Heart right ventricle (tissue), 16 donors: ENCODE measurements around the gene MPHOSPH8. TPM values are rescaled to one million over a fixed set of nuclear protein-coding genes. Genes with fewer than 3 reads are reported as not detected.

Experiments used
- ATAC-seq, 8 donors: fragments of 200-7000 bp; cut with Tn5 transposase; one replicate each; pipeline ENCODE4 v1.9.1; 2020; ENCODE audit warnings: mild to moderate bottlenecking in 8 of 8, moderate library complexity in 8 of 8, moderate number of reproducible peaks in 1 of 8
- DNase-seq, 2 donors: peaks; one replicate each; pipeline ENCODE4 v3.0.0-alpha.2; 2020
- H3K27ac ChIP-seq, 10 donors: fragments of 200-600 bp; sonication (generic) in 2 of 10; one replicate each; pipeline versions ENCODE4 v1.5.0 to v1.8.0; 2020 to 2022; ENCODE audit warnings: mild to moderate bottlenecking in 3 of 10
- H3K27me3 ChIP-seq, 7 donors: fragments of 200-600 bp; one replicate each; pipeline ENCODE4 v1.8.0; 2021 to 2022; ENCODE audit warnings: mild to moderate bottlenecking in 2 of 7
- H3K36me3 ChIP-seq, 9 donors: fragments of 200-600 bp; sonication (generic) in 1 of 9; one replicate each; pipeline versions ENCODE4 v1.5.0 to v1.8.0; 2020 to 2022; ENCODE audit warnings: mild to moderate bottlenecking in 2 of 9
- H3K4me1 ChIP-seq, 9 donors: fragments of 200-600 bp; sonication (generic) in 1 of 9; one replicate each; pipeline versions ENCODE4 v1.5.0 to v1.8.0; 2020 to 2022; ENCODE audit warnings: mild to moderate bottlenecking in 4 of 9
- H3K4me3 ChIP-seq, 10 donors: fragments of 200-600 bp; sonication (generic) in 2 of 10; one replicate each; pipeline versions ENCODE4 v1.5.0 to v1.8.0; 2020 to 2022; ENCODE audit warnings: mild to moderate bottlenecking in 7 of 10, moderate library complexity in 2 of 10
- H3K9me3 ChIP-seq, 11 donors: fragments of 200-600 bp in 10 of 11; sonication (generic) in 2 of 11; one replicate each; pipeline versions ENCODE4 v1.5.0 to v1.8.0; 2013 to 2022; ENCODE audit warnings: mild to moderate bottlenecking in 2 of 11, control low read depth in 1 of 11, moderate library complexity in 1 of 11
- CTCF ChIP-seq, 9 donors: fragments of 200-600 bp; sonication (generic) in 2 of 9; IDR thresholded peaks; one replicate each; pipeline versions ENCODE4 v1.5.0 to v1.8.0; 2021 to 2022; ENCODE audit warnings: antibody characterized with exemption in 9 of 9, mild to moderate bottlenecking in 5 of 9, moderate library complexity in 1 of 9
- WGBS, 2 donors: extraction: QIAGEN DNeasy Blood & Tissue Kit; methylation state at CpG; one replicate each; pipeline ENCODE4 v1.1.7; 2013; ENCODE audit warnings: inconsistent platforms in 1 of 2; 5-methylcytosine and 5-hydroxymethylcytosine counted together
- intact Hi-C, 10 donors: fragments of 100-400 bp; cut with DNase I; formaldehyde crosslinking; loops; one replicate each; pipeline versions ENCODE4 v1.11.1 to v1.14.2; 2022
- polyA plus RNA-seq, 2 donors: library from polyadenylated mRNA; stranded (reverse); fragments of 200-250 nt; gene quantifications; one replicate each; pipeline ENCODE4 v1.2.3, GENCODE V29; 2013
- total RNA-seq, 10 donors: library from RNA; stranded (reverse); fragmentation: NEBNext Ultra II Directional in 3 of 10; extraction: Animal tissue kit (Norgen Biotek cat#: 25700) in 3 of 10; gene quantifications; one replicate each; pipeline versions ENCODE4 v1.2.1 to v1.2.4, GENCODE V29; 2021 to 2023
- donor health status: Arrhythmogenic right ventricular cardiomyopathy.
- donor health status: ischemic (EF 13 %, LVEDD 7.1; RV severe dilation, severe dysfunction).
- donor health status: healthy with polysubstance abuse.
- donor health status: DM: no; HTN: yes; CAD: no.
- donor health status: DM: no; HTN: no; CAD: no.
- donor health status: ischemic (EF 25% LVEDD 6.9; RV normal size, moderate dysfunction).
- donor health status: ischemic (EF 25% LVEDD 5.7; RV mildly dilated, moderate dysfunction).
- donor health status: healthy.
- donor health status: DM: yes; HTN: yes; CAD: no.
- donor health status: Ischemic cardiomyopathy.
- donor health status: ischemic (EF 35%, LVEDD 5.7; RV mildly dilated, moderate dysfunction).
- donor health status: nonischemic (EF 11% LVEDD 7.7; RV severe dilation, severe dysfunction).
- donor health status: DM: yes; HTN: yes; CAD: no.
- donor health status: PGD.
- donor health status: ischemic (EF 29% LVEDD 5.4; RV normal size, mild dysfunction).
- donor health status: nonischemic (EF 23%, LVEDD 6.1; RV moderate dilation, normal function).

The MPHOSPH8 gene
- total and polyA plus RNA-seq, 12 donors = 13.3 to 50.5 (median 31.0) TPM

GRCh38 chr13:19672990-19673389, 39.5 kb downstream of the MPHOSPH8 start:
- H3K9me3 ChIP-seq = no peaks in the 10 kb centered on the region
- H3K27me3 ChIP-seq = no peaks in the 10 kb centered on the region
- peaks cover 0 to 13% (median 0%) of the 10 kb centered on the region in 9 donors for H3K4me1 ChIP-seq
- no peak overlapping the region for H3K4me3 ChIP-seq
- peak overlapping the region in 1 of 10 donors; percentile 15 for H3K27ac ChIP-seq
- no peak for DNase-seq
- H3K36me3 ChIP-seq = peaks cover 0 to 100% (median 72%) of the 10 kb centered on the region in 9 donors
- WGBS, 2 donors = 72 to 81% methylated on average over 5 of the region's 5 CpGs
- intact Hi-C loops = no loop called here
- ATAC-seq = no peak
- TF ChIP-seq CTCF (IDR thresholded peaks at IDR 0.05) = no peak

DNA sequence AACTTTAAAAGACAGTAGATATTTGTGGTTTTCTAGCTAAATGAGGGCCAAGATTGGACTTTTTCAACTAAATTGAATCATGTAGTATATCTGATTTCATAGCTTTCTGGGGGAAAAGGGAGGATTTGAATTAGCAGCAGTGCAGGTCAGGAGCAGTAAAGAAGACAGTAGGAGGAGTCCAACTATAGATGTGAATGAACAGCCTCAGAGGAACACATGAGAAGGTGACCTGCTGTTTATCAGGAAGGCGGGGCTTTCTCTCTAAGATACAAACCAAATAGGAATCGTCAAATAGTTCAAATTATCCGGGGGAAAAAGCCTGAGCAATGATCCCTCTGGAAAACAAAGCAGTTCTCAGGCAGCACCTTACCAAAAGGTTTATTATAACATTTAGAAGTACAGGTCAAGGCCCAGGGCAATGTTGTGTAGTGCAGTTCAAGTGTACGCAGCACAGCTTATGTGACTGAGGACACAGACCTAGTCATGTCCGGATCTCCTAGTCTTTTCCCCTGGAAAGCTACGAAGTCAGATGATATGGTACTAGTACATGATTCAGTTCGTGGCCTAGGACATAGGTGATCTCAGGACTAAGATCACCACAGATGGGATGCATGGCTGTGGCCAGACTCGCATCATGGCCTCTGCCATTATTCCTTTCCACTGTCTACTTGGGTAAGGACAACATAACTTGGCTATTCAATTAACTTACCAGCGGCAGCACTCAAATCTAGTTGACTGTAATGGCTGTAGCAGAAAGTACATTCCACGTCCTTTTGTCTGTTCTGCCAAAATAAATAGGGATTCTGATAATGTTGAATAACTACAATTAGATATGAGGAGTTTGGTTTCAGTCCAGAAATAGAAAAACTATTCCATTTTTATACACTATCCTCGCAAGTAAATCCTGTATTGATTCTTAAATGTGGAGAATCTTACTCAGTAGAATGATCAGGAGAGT, 40.3 kb downstream of the MPHOSPH8 start:
- no peak for DNase-seq
- H3K36me3 ChIP-seq = peaks cover 0 to 94% (median 65%) of the 10 kb centered on the region in 9 donors
- peaks cover 0 to 13% (median 0%) of the 10 kb centered on the region in 9 donors for H3K4me1 ChIP-seq
- peak in 3 of 8 donors; percentile 4 to 20 (median 8) for ATAC-seq
- 79 to 82% methylated on average over 11 of the region's 11 CpGs for WGBS, 2 donors
- no peak for TF ChIP-seq CTCF (IDR thresholded peaks at IDR 0.05)
- intact Hi-C loops = no loop called here
- H3K9me3 ChIP-seq = no peaks in the 10 kb centered on the region
- no peaks in the 10 kb centered on the region for H3K27me3 ChIP-seq
- no peak overlapping the region for H3K4me3 ChIP-seq
- peak overlapping the region in 1 of 10 donors; percentile 15 for H3K27ac ChIP-seq

DNA sequence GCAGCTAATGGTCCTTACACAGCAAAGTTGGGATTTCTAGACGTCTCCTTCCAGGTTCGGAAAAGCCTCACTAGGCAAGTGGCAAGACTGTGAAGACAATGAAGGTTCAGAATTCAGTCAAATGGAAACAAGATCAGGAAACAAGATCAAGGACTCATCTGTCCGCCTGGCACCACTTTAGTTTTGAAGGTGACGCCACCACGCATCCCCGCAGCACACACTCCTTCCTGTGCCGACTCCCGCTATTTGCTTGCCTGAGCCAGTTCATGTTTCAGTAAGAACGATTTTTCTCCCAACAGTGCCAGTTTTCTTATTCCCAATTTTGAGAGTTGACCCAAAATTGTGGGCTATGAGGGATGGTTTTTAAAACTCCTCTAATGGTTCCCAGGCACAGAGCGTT, 41.4 kb downstream of the MPHOSPH8 start:
- DNase-seq = no peak
- H3K4me3 ChIP-seq = no peak overlapping the region
- WGBS, 2 donors = 92 to 95% methylated on average over 10 of the region's 10 CpGs
- H3K4me1 ChIP-seq = peaks cover 0 to 13% (median 0%) of the 10 kb centered on the region in 9 donors
- H3K27ac ChIP-seq = no peak overlapping the region
- TF ChIP-seq CTCF (IDR thresholded peaks at IDR 0.05) = no peak
- intact Hi-C loops = no loop called here
- no peaks in the 10 kb centered on the region for H3K9me3 ChIP-seq
- peaks cover 0 to 88% (median 56%) of the 10 kb centered on the region in 9 donors for H3K36me3 ChIP-seq
- no peaks in the 10 kb centered on the region for H3K27me3 ChIP-seq
- ATAC-seq = no peak

- no peak for TF ChIP-seq CTCF (IDR thresholded peaks at IDR 0.05)
- intact Hi-C loops = no loop called here
- H3K4me3 ChIP-seq = no peak overlapping the region
- ATAC-seq = no peak
- WGBS, 2 donors = 94 to 95% methylated on average over 3 of the region's 3 CpGs
- peaks cover 0 to 76% (median 43%) of the 10 kb centered on the region in 9 donors for H3K36me3 ChIP-seq
- no peaks in the 10 kb centered on the region for H3K9me3 ChIP-seq
- H3K4me1 ChIP-seq = peaks cover 0 to 13% (median 0%) of the 10 kb centered on the region in 9 donors
- H3K27me3 ChIP-seq = no peaks in the 10 kb centered on the region
- no peak overlapping the region for H3K27ac ChIP-seq
- no peak for DNase-seq
These were observed 42.7 kb downstream of the MPHOSPH8 start for GRCh38 chr13:19676168-19676567.
